Activated T-cell treated with anti-CD3 and anti-CD28 coated beads, Interleukin-2, amount 50 U/mL, for 72 hours (primary cell): ENCODE measurements around the gene ZNF546. TPM values are rescaled to one million over a fixed set of nuclear protein-coding genes. Genes with fewer than 3 reads are reported as not detected.
A peak's percentile ranks its signal among the peaks of the same experiment; 100 is the strongest.

ENCODE experiments used
- ATAC-seq, 2 donors: fragments of 150-1000 bp; cut with Tn5 transposase; replicated peaks in 1 of 2; 2 replicates each; pipeline ENCODE4 v1.10.0; 2021; ENCODE audit warnings: moderate library complexity in 2 of 2, mild to moderate bottlenecking in 1 of 2
- DNase-seq, 2 donors: peaks; one replicate each; pipeline ENCODE4 v3.0.0; 2021 to 2022; ENCODE audit warnings: mixed read lengths in 1 of 2
- H3K27ac Mint-ChIP-seq: one replicate; pipeline ENCODE4 v1.8.0; 2022; ENCODE audit warnings: mild to moderate bottlenecking, moderate library complexity, mixed read lengths
- H3K27me3 Mint-ChIP-seq: one replicate; pipeline ENCODE4 v1.8.0; 2022; ENCODE audit warnings: low read depth, mixed read lengths
- H3K36me3 Mint-ChIP-seq, 2 donors: one replicate each; pipeline ENCODE4 v1.8.0; 2022; ENCODE audit warnings: mixed read lengths in 2 of 2, mild to moderate bottlenecking in 1 of 2; ENCODE audit not compliant: insufficient read depth in 2 of 2
- H3K4me1 Mint-ChIP-seq: one replicate; pipeline ENCODE4 v1.8.0; 2022; ENCODE audit warnings: low read depth, mixed read lengths
- H3K4me3 Mint-ChIP-seq, 2 donors: one replicate each; pipeline ENCODE4 v1.8.0; 2022; ENCODE audit warnings: mild to moderate bottlenecking in 2 of 2, mixed read lengths in 2 of 2, moderate library complexity in 2 of 2
- H3K9me3 Mint-ChIP-seq, 2 donors: one replicate each; pipeline ENCODE4 v1.8.0; 2022; ENCODE audit warnings: mixed read lengths in 2 of 2
- total RNA-seq, 2 donors: library from RNA; stranded (reverse); gene quantifications; one replicate each; pipeline ENCODE4 v1.2.3, GENCODE V29; 2022

The ZNF546 gene
- total RNA-seq, 2 donors from 2014 or later = 4.5 to 6.1 TPM

DNA sequence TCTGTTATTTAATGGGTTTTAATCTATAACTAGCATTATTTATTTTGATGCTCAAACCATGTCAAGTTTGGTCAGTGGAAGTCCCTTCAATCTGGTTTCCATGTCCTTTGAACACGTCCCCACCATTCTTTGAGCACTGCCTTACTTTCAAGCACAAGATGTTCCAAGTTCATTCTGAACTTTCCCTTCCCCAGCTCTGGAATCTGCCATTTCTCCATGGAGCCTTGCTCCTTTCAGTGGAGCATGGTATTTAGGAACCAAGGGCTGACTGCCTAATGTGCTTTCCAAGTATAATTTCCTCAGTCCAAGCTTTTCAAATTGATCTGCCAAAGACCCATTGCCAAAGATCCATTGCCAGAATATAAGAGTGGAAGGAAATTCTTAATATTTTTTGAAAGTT lies 1.1 kb upstream of the ZNF546 start:
- DNase-seq (no peak), ATAC-seq (no peak)
- H3K27ac Mint-ChIP-seq = no peak overlapping the region
- H3K36me3 Mint-ChIP-seq = peaks cover 18 to 20% of the 10 kb centered on the region in 2 donors
- peaks cover 43% of the 10 kb centered on the region for H3K4me1 Mint-ChIP-seq
- no peaks in the 10 kb centered on the region for H3K27me3 Mint-ChIP-seq
- H3K9me3 Mint-ChIP-seq = peaks cover 4 to 12% of the 10 kb centered on the region in 2 donors
- H3K4me3 Mint-ChIP-seq = peak overlapping the region; percentile 80 to 94

DNA sequence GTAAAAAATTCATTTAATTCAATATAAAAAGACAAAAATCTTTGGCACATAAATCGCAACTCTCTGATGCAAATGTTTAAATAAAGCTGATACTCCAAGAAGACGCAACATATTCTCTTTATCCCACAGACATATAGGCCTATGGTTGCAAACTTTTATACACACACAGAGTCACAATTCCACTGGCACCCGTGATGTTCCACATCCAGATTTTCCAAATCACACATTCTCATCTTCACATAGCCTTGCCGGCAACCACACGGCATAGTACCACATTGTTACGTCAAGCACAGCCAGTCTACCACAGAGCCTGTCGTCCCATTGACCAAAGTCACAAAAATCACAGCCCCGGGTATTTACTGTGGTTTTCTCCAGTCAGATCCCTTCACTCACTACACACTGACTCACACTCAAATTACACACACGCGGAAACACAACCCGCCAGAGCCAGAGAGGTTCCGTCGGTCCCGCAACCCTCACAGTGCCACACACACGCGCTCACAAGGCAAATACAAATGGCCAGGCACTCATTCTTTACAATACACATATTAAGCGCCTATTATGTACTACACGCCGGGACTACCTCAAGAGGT lies 546 bp upstream of the ZNF546 start:
- Mint-ChIP-seq H3K9me3 (peaks cover 4 to 12% of the 10 kb centered on the region in 2 donors), H3K4me3 (peak overlapping the region; percentile 88 to 94), H3K27me3 (no peaks in the 10 kb centered on the region), H3K27ac (peak overlapping the region; percentile 91), H3K36me3 (peaks cover 18 to 20% of the 10 kb centered on the region in 2 donors), H3K4me1 (peaks cover 38% of the 10 kb centered on the region)
- peak; percentile 69 to 73 for ATAC-seq
- peak; percentile 59 to 64 for DNase-seq

DNA sequence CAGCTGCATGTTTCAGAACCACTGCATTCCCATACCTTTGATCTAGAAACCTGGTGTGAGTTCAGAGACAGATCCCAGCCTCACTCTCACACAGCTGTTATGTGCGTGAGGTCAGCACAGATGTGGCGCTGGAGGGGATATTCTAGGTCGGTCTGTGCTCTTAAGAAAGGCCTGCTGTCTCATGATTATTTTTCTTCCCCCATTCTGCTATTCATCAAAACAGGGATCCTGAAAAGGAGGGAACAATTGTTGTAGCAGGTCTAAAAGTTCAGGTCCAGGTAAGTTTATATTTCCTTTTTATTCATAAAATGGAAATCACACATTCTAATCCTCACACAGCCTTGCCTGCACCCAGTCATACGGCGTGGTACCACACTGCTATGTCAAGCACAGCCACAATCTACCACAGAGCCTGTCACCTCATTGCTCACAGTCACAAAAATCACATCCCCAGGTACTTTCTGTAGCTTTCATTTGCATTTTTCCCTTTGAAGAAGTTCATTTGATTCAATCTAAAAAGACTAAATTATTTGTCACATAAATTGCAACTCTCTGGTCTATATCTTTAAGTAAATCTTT lies 867 bp downstream of the ZNF546 start:
- H3K4me3 Mint-ChIP-seq = peak overlapping the region; percentile 88 to 94
- H3K27ac Mint-ChIP-seq = peak overlapping the region; percentile 91
- H3K9me3 Mint-ChIP-seq = peaks cover 4 to 12% of the 10 kb centered on the region in 2 donors
- peaks cover 17 to 20% of the 10 kb centered on the region in 2 donors for H3K36me3 Mint-ChIP-seq
- ATAC-seq (peak; percentile 58), DNase-seq (peak; percentile 61 to 64)
- peaks cover 34% of the 10 kb centered on the region for H3K4me1 Mint-ChIP-seq
- H3K27me3 Mint-ChIP-seq = no peaks in the 10 kb centered on the region

DNA sequence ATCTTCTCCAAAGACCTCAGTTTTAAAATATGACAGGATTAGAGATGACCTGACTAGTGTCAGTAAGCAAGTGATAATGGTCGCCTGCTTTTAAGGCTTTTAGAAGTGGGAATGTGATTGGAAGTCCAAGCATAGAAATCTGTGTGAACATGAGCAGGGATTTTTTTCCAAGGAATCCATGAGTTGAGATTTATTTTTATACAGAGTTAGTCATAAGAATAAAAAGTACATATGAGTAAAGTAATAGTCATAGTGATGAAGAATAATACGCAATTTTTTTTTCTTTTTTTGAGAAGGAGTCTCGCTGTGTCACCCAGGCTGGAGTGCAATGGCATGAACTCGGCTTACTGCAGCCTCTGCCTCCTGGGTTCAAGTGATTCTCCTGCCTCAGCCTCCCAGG lies 1.6 kb downstream of the ZNF546 start:
- H3K27ac Mint-ChIP-seq = peak overlapping the region; percentile 91
- no peak for ATAC-seq
- H3K4me3 Mint-ChIP-seq = peak overlapping the region; percentile 88 to 94

DNA sequence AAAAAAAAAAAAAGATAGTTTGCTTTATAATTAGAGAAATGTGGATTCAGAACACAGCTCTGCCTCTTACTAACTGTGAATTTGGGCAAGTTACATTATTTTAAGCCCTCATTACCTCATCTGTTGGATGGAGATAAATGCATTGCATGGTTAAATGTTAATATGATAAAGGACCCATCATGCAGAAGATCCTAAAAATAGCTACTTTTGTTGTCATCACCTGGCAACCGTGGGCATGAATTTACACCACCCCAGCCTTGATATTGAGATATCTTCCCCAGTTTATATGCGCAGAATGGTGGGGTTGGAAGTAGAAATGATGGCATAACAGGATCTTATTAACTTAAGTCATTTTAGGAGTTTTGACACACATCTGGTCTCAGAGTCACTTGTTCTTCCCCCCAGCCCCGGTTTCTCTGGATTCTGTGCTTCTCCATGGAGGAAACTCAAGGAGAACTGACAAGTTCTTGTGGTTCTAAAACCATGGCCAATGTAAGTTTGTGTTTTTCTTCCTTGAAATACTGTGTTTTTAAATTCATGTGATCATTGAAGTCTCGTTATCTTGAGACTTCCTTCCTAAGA lies 8.9 kb downstream of the ZNF546 start:
- Mint-ChIP-seq H3K27ac (no peak overlapping the region), H3K36me3 (peaks cover 23 to 27% of the 10 kb centered on the region in 2 donors), H3K9me3 (peaks cover 4% of the 10 kb centered on the region in 2 donors), H3K4me1 (peaks cover 7% of the 10 kb centered on the region), H3K27me3 (no peaks in the 10 kb centered on the region), H3K4me3 (no peak overlapping the region)
- no peak for DNase-seq
- ATAC-seq = no peak

More for the DNA sequence above, 1.6 kb downstream of the ZNF546 start:
- H3K36me3 Mint-ChIP-seq = peaks cover 10 to 14% of the 10 kb centered on the region in 2 donors
- H3K27me3 Mint-ChIP-seq = no peaks in the 10 kb centered on the region
- H3K9me3 Mint-ChIP-seq = peaks cover 2 to 8% of the 10 kb centered on the region in 2 donors
- H3K4me1 Mint-ChIP-seq = peaks cover 34% of the 10 kb centered on the region
- DNase-seq = no peak

DNA sequence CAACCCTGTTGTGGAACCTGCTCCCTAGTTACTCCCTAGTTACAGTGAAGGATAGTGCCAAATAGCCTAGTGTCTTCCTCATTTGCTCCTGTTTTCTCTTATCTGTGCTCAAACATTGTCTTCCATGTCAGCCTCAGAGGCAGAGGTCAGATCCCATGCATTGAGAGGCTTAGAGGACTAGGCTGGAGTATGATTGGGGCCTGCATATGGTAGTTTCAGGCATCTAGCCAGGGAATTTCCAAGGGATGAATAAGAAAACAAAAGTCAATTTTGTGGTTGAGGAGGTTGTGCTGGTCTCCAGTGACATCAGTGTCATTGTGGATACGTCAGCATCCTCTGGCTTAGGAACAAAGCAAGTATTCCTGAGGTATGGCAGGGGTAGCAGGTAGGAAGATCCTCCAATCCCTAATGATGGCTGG lies 9.4 kb downstream of the ZNF546 start:
- Mint-ChIP-seq H3K27ac (no peak overlapping the region), H3K4me1 (peaks cover 7% of the 10 kb centered on the region), H3K4me3 (no peak overlapping the region), H3K27me3 (no peaks in the 10 kb centered on the region), H3K36me3 (peaks cover 23 to 32% of the 10 kb centered on the region in 2 donors), H3K9me3 (peaks cover 4% of the 10 kb centered on the region in 2 donors)
- DNase-seq (no peak), ATAC-seq (no peak)

DNA sequence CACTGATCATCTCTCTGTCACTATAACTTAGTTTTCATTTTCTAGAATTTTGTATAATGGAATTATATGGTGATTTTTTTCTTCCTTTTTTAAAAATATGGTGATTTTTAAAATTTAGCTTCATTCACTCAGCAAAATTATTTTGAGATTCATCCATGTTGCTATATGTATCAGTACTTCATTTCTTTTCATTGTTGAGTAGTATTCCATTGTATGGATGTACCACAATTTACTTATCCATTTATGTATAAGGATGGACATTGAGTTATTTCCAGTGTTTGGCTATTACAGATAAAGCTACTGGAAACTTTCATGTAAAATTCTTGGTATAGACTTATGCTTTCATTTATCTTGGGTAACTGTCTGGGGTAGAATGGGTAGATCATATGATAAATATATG lies 12.8 kb downstream of the ZNF546 start:
- peaks cover 9 to 20% of the 10 kb centered on the region in 2 donors for H3K9me3 Mint-ChIP-seq
- peaks cover 38 to 65% of the 10 kb centered on the region in 2 donors for H3K36me3 Mint-ChIP-seq
- DNase-seq = no peak
- no peak overlapping the region for H3K27ac Mint-ChIP-seq
- H3K4me3 Mint-ChIP-seq = no peak overlapping the region
- H3K4me1 Mint-ChIP-seq = peaks cover 7% of the 10 kb centered on the region
- no peaks in the 10 kb centered on the region for H3K27me3 Mint-ChIP-seq
- ATAC-seq = no peak

DNA sequence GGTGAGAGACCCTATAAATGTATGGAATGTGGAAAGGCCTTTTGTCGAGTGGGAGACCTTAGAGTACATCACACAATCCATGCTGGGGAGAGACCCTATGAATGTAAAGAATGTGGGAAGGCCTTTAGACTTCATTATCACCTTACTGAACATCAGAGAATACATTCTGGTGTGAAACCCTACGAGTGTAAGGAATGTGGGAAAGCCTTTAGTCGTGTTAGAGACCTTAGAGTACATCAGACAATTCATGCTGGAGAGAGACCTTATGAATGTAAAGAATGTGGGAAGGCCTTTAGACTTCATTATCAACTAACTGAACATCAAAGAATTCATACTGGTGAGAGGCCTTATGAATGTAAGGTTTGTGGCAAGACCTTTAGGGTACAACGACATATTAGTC lies 17.1 kb downstream of the ZNF546 start:
- ATAC-seq (no peak), DNase-seq (no peak)
- peaks cover 17 to 29% of the 10 kb centered on the region in 2 donors for H3K9me3 Mint-ChIP-seq
- H3K36me3 Mint-ChIP-seq = peaks cover 30 to 69% of the 10 kb centered on the region in 2 donors
- no peaks in the 10 kb centered on the region for H3K4me1 Mint-ChIP-seq
- H3K27me3 Mint-ChIP-seq = no peaks in the 10 kb centered on the region
- no peak overlapping the region for H3K4me3 Mint-ChIP-seq
- no peak overlapping the region for H3K27ac Mint-ChIP-seq

DNA sequence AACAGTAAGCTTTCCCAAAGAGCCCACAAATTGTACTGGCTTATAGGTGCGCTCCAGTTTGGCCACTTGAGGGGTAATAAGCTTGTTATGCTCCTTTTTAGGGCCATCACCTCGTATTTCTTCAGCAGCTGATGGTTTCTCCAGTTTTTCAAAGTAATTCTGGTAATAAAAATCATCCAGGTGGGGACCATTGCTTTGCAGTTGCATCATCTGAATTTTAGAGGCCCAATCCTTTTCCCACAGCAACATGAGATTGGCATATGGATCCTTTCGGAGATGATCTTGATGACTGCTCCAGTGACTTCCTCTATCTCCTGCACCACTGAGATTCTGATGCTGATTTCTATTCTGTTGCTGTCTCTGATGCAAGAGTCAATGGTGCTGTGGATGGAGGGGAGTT lies 27.1 kb downstream of the ZNF546 start:
- no peaks in the 10 kb centered on the region for H3K4me1 Mint-ChIP-seq

DNA sequence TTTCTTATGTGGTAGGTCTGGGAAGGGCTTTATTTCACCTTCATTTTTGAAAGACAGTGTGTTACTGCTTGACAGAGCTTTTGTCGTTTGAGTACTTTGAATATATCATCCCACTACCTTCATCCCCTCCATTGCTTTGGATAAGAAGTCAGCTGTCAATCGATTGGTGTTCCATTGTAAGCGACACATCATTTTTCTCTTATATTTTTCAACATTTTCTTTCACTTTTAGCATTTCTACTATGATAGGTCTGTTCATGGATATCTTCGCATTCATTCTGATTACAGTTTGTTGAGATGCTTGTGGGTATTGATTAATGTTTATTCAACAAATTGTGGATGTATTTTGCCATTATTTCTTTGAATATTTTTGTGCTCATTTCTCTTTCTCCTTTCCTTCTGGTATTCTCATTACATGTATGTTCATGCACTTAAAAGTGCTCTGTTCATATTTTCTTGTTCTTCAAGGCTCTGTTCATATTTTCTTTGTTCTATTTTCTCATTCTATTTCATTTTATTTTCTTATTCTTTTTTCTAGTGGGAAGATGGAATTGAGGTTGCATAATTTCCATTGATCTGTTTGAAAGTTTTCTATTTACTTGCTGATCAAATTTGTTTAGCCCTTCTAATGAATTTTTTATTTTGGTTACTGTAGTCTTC lies 29.2 kb downstream of the ZNF546 start:
- Mint-ChIP-seq H3K27ac (peak overlapping the region; percentile 54), H3K27me3 (no peaks in the 10 kb centered on the region), H3K9me3 (peaks cover 33 to 42% of the 10 kb centered on the region in 2 donors), H3K4me3 (no peak overlapping the region), H3K36me3 (peaks cover 34 to 42% of the 10 kb centered on the region in 2 donors), H3K4me1 (no peaks in the 10 kb centered on the region)
- DNase-seq = no peak
- no peak for ATAC-seq

More for the DNA sequence above, 27.1 kb downstream of the ZNF546 start:
- DNase-seq (no peak), ATAC-seq (no peak)
- H3K36me3 Mint-ChIP-seq = peaks cover 33 to 40% of the 10 kb centered on the region in 2 donors
- no peak overlapping the region for H3K4me3 Mint-ChIP-seq
- peaks cover 30 to 36% of the 10 kb centered on the region in 2 donors for H3K9me3 Mint-ChIP-seq
- no peaks in the 10 kb centered on the region for H3K27me3 Mint-ChIP-seq
- H3K27ac Mint-ChIP-seq = no peak overlapping the region

DNA sequence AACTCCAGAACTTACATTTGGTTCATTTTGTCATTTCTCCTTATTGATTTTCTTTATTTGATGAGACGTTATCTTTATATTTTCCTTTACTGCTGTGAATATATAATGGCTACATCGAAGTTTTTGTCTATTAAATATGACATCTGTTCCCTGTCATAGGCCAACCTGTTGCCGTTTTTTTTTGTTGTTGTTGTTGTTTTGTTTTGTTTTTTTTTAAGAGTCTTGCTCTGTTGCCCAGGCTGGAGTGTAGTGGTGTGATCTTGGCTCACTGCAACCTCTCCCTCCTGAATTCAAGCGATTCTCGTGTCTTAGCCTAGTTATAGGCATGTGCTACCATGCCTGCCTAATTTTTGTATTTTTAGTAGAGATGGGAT lies 29.7 kb downstream of the ZNF546 start:
- no peaks in the 10 kb centered on the region for H3K4me1 Mint-ChIP-seq
- H3K27me3 Mint-ChIP-seq = no peaks in the 10 kb centered on the region
- no peak for ATAC-seq
- H3K36me3 Mint-ChIP-seq = peaks cover 34 to 42% of the 10 kb centered on the region in 2 donors
- no peak overlapping the region for H3K27ac Mint-ChIP-seq
- H3K9me3 Mint-ChIP-seq = peaks cover 33 to 40% of the 10 kb centered on the region in 2 donors
- no peak overlapping the region for H3K4me3 Mint-ChIP-seq
- no peak for DNase-seq

DNA sequence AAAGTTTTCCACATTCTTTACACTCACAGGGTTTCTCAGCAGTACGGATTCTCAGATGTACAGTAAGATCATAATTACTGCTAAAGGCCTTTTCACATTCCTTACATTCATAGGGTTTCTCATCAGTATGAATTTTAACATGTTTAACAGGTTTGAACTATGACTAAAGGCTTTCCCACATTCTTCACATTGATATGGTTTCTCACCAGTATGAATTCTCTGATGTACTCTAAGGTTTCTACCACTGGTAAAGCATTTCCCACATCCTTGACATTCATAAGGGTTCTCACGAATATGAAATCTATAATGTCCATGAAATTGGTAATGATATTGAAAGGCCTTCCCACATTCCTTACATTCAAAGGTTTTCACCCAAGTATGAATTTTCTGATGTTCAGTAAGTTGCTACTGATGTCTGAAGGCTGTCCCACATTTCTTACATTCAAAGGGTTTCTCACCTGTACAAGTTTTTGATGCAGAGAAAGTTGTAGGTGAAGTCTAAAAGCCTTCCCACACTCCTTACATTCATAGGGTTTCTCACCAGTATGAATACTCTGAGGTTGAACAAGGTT lies 37.2 kb downstream of the ZNF546 start:
- no peak for DNase-seq
- peaks cover 11 to 32% of the 10 kb centered on the region in 2 donors for H3K9me3 Mint-ChIP-seq
- no peak for ATAC-seq
- no peak overlapping the region for H3K4me3 Mint-ChIP-seq
- H3K27ac Mint-ChIP-seq = no peak overlapping the region
- H3K36me3 Mint-ChIP-seq = peaks cover 26 to 45% of the 10 kb centered on the region in 2 donors
- no peaks in the 10 kb centered on the region for H3K4me1 Mint-ChIP-seq
- no peaks in the 10 kb centered on the region for H3K27me3 Mint-ChIP-seq

DNA sequence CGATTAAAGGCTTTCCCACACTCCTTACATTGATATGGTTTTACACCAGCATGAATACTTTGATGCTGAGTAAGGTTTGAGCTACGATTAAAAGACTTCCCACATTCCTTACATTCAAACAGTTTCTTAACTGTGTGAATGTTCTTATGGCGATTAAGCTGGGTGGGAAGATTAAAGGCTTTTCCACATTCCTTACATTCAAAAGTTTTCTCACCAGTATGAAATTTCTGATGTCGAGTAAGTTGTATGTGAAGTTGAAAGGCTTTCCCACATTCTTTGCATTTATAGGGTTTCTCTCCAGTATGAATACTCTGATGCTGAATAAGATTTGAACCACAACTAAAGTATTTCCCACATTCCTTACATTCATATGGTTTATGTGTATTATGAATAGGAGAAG lies 39.1 kb downstream of the ZNF546 start:
- H3K4me1 Mint-ChIP-seq = no peaks in the 10 kb centered on the region
- peaks cover 7 to 29% of the 10 kb centered on the region in 2 donors for H3K9me3 Mint-ChIP-seq
- no peak for ATAC-seq
- H3K36me3 Mint-ChIP-seq = peaks cover 28 to 49% of the 10 kb centered on the region in 2 donors
- no peak for DNase-seq
- no peak overlapping the region for H3K4me3 Mint-ChIP-seq
- no peaks in the 10 kb centered on the region for H3K27me3 Mint-ChIP-seq
- no peak overlapping the region for H3K27ac Mint-ChIP-seq
